Activated CD8-positive, alpha-beta T cell treated with anti-CD3 and anti-CD28 coated beads, Interleukin-2, amount 10 ng/mL, durations not matched to agents 7 days and 5 days (primary cell): ENCODE results near the gene NMNAT2. TPM values are rescaled to one million over a fixed set of nuclear protein-coding genes. Genes with fewer than 3 reads are reported as not detected.
"Not testable (repeated sequence)": the region's sequence is repeated elsewhere in the genome, so short reads cannot be mapped to it uniquely, and the experiment has no call there.

Source experiments
- ATAC-seq: fragments of 150-1000 bp; cut with Tn5 transposase; one replicate; pipeline ENCODE4 v1.10.0; 2021; ENCODE audit warnings: moderate library complexity
- CTCF ChIA-PET: fragments of 350-600 bp; sonication (Branson Sonifier 250); formaldehyde crosslinking; loops from one replicate; lab custom pipeline; 2021; ENCODE audit warnings: antibody characterized with exemption; lab: Charles Lee
- POLR2A ChIA-PET: fragments of 350-600 bp; sonication (Branson Sonifier 250); formaldehyde crosslinking; loops from one replicate; lab custom pipeline; 2021; ENCODE audit warnings: antibody characterized with exemption; lab: Charles Lee
- DNase-seq: peaks from one replicate; pipeline ENCODE4 v3.0.0-alpha.2; 2020
- H3K27ac Mint-ChIP-seq: one replicate; pipeline ENCODE4 v1.8.0; 2021; ENCODE audit warnings: mild to moderate bottlenecking, mixed read lengths
- H3K27me3 Mint-ChIP-seq: one replicate; pipeline ENCODE4 v1.8.0; 2021; ENCODE audit warnings: low read depth, mixed read lengths
- H3K36me3 Mint-ChIP-seq: one replicate; pipeline ENCODE4 v1.8.0; 2021; ENCODE audit warnings: low read depth, mixed read lengths
- H3K4me1 Mint-ChIP-seq: one replicate; pipeline ENCODE4 v1.8.0; 2021; ENCODE audit warnings: low read depth, mixed read lengths
- H3K4me3 Mint-ChIP-seq: one replicate; pipeline ENCODE4 v1.8.0; 2021; ENCODE audit warnings: mild to moderate bottlenecking, mixed read lengths
- H3K9me3 Mint-ChIP-seq: one replicate; pipeline ENCODE4 v1.8.0; 2022; ENCODE audit warnings: mixed read lengths; ENCODE audit not compliant: insufficient read depth
- total RNA-seq, 2 experiments: library from RNA; stranded (reverse); gene quantifications; one replicate each; pipeline ENCODE4 v1.2.3, GENCODE V29; 2021

Gene NMNAT2
- total RNA-seq, 2 experiments from 2014 or later = not detected

DNA sequence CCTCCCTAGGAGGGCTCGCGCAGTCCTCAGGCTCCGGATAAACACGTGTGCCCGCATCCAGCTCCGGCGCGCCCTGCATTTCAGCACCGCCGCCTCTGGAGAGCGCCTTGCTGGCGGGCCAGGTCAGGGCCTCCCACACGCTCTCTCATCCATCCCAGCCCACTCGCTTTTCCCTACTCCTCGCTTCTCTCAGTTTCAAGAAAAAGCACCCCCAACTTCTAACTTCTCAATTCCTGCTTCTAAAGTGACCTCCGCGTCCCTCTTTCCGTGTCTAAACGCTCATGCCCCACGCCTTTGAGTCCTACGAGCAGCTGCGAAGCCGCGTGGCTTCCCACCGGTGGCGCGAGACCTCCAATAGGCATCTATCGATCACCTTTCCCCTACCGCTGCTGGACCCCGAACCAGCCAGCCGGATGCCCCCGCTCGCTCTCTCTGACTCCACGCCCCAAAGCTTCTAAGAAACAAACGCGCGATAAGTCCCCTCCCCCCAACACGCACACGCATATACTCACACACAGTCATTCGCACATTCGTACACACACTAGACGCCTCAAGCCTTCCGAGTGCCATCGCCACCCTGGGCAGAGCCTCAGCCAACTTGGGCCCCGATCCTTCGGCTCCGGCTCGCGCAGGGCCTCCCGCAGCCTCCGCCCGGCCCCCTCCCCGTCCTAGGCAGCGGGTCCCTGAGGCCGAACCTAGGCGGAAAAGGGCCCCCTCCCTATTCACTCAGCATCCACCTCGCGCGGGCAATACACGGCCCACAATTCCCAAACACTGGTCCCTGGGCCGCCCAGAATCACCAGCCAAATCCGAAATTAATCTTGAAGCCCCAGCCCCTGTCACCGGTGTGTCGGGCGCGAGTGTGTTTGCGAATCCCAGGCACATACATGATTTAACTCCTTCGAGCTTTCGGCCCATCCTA lies 1.1 kb downstream of the NMNAT2 start:
- ChIA-PET POLR2A (no interaction called here), CTCF (no interaction called here)
- Mint-ChIP-seq H3K4me1 (peaks cover 19% of the 10 kb centered on the region), H3K36me3 (no peaks in the 10 kb centered on the region), H3K27ac (no peak overlapping the region), H3K27me3 (peaks cover 52% of the 10 kb centered on the region), H3K9me3 (no peaks in the 10 kb centered on the region), H3K4me3 (peak overlapping the region; percentile 15)
- peak; percentile 89 for ATAC-seq
- DNase-seq = peak; percentile 59

DNA sequence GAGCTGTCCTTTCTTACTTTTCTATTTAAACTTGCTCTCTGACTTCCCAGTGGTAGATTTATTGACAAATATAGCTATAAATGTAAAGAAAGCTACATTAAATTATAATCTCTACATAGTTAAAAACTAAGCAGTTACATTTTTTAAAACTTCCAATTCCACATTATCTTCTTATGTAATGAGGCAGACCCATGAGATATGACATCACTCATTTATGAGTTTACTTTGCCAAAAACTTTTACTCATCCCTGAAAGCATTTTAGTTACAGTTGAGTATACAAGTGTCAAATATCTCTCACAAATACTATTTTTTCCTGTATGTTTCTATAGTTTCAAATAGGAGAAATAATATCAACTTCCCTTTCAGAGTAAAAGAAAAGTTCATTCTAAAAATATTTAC lies 3.8 kb downstream of the NMNAT2 start:
- no peak overlapping the region for H3K4me3 Mint-ChIP-seq
- H3K9me3 Mint-ChIP-seq = no peaks in the 10 kb centered on the region
- POLR2A ChIA-PET = interaction anchor here (0.7 kb wide), 1 partner anchor 945 kb away, joined by 3 read pairs; no protein-coding TSS in a partner anchor
- CTCF ChIA-PET = interaction anchor here (1.6 kb wide), 1 partner anchor 10 kb away, joined by 6 read pairs; no protein-coding TSS in a partner anchor
- ATAC-seq (no peak), DNase-seq (no peak)
- H3K4me1 Mint-ChIP-seq = peaks cover 19% of the 10 kb centered on the region
- peaks cover 38% of the 10 kb centered on the region for H3K27me3 Mint-ChIP-seq
- H3K27ac Mint-ChIP-seq = no peak overlapping the region
- no peaks in the 10 kb centered on the region for H3K36me3 Mint-ChIP-seq

DNA sequence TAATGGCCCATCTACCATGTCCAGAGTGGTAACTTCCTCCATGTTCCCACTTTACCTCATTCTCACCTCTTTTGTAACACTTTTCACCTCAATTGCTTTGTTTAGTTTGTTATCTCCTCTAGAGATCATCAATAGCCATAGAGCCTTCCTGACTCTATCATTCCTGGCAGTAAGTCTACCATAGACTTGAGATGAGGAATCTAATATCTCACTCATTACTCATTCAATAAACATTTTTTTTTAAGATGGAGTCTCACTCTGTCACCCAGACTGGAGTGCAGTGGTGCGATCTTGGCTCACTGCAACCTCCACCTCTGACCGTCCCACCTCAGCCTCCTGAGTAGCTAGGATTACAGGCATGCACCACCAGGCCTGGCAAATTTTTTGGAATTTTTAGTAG lies 7.1 kb downstream of the NMNAT2 start:
- DNase-seq (no peak), ATAC-seq (no peak)
- ChIA-PET POLR2A (no interaction called here), CTCF (no interaction called here)
- Mint-ChIP-seq H3K36me3 (no peaks in the 10 kb centered on the region), H3K9me3 (no peaks in the 10 kb centered on the region), H3K4me1 (no peaks in the 10 kb centered on the region), H3K27ac (no peak overlapping the region), H3K4me3 (no peak overlapping the region), H3K27me3 (peaks cover 17% of the 10 kb centered on the region)

DNA sequence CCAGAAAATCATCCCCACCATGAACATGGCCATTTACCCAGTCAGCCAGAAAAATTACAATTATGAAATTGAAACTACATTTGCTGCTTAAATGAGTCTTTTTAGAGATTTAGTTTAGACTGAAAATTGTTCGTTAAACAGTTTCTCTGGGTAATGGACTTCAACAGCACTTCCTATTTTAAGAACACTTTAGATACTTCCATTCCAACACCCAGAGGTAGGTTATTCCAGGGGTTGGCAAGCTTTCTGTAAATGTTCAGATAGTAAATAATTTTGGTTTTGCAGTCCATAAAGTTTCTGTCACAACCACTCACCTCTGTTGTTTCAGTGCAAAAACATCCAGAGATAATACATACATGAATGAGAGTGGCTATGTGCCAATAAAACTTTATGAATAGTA lies 10.2 kb downstream of the NMNAT2 start:
- H3K36me3 Mint-ChIP-seq = no peaks in the 10 kb centered on the region
- H3K4me3 Mint-ChIP-seq = no peak overlapping the region
- CTCF ChIA-PET = no interaction called here
- peaks cover 28% of the 10 kb centered on the region for H3K27me3 Mint-ChIP-seq
- DNase-seq = no peak
- H3K4me1 Mint-ChIP-seq = no peaks in the 10 kb centered on the region
- H3K9me3 Mint-ChIP-seq = no peaks in the 10 kb centered on the region
- no peak for ATAC-seq
- H3K27ac Mint-ChIP-seq = no peak overlapping the region
- POLR2A ChIA-PET = no interaction called here

DNA sequence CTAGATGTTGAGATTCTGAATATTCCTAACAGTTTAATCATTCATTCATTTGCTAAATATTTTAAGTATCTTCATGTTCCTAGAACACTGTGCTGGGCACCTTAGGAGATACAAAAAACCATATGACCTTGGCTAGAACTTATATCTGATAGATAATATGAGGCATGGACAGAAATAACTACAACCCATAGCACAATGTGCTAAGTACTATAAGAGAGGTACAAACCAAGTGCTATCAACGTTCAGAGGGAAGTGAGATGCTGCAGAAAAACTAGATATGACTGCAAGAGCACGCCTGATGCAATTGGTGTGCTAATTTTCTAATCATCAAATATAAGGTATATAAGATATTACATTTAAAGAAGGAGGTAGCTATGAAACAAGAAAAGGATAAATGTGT lies 10.7 kb downstream of the NMNAT2 start:
- H3K27ac Mint-ChIP-seq = no peak overlapping the region
- H3K36me3 Mint-ChIP-seq = no peaks in the 10 kb centered on the region
- no peaks in the 10 kb centered on the region for H3K9me3 Mint-ChIP-seq
- DNase-seq (no peak), ATAC-seq (no peak)
- H3K27me3 Mint-ChIP-seq = peaks cover 28% of the 10 kb centered on the region
- H3K4me1 Mint-ChIP-seq = no peaks in the 10 kb centered on the region
- CTCF ChIA-PET = no interaction called here
- no peak overlapping the region for H3K4me3 Mint-ChIP-seq
- POLR2A ChIA-PET = no interaction called here

DNA sequence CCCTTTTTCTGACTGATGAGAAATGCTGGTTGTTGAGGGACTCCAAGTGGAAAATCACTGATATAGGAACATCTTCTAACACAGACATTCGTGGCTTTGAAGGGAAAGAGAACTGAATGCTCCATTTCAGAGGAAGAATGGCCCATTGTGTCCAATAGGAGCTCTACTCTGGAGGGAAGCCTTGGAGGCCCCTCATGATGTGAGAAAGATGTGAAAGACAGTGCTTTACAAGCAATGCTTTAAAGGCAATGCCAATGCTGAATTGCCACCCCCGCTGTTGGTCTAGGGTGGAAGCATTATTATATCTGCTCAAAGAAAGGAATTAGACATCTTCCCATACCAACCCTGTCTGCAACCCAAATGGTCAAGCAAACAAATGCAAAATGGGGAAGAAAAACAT lies 13.7 kb downstream of the NMNAT2 start:
- POLR2A ChIA-PET = no interaction called here
- H3K36me3 Mint-ChIP-seq = no peaks in the 10 kb centered on the region
- ATAC-seq (no peak), DNase-seq (no peak)
- H3K27me3 Mint-ChIP-seq = peaks cover 30% of the 10 kb centered on the region
- H3K27ac Mint-ChIP-seq = no peak overlapping the region
- no peaks in the 10 kb centered on the region for H3K9me3 Mint-ChIP-seq
- no peaks in the 10 kb centered on the region for H3K4me1 Mint-ChIP-seq
- CTCF ChIA-PET = no interaction called here
- no peak overlapping the region for H3K4me3 Mint-ChIP-seq

DNA sequence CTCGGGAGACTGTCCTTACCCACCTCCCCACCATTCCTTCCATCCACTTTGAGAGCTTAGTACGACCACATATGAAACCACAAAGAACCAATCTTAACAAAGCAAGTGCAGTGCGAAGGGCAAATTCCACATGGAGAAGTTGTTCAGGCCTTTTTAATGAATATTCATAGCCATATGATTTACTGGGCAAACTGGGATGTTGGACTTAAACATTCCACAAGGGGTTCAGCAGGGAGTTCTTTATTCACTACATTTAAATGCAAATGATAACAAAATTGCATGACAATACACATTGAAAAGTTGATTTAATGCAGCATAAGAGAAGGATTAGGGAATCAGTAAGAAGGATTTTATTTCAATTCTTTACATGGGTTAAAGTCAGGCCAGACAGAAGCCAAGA lies 14.7 kb downstream of the NMNAT2 start:
- Mint-ChIP-seq H3K27me3 (peaks cover 31% of the 10 kb centered on the region), H3K9me3 (no peaks in the 10 kb centered on the region), H3K27ac (no peak overlapping the region), H3K4me3 (no peak overlapping the region), H3K36me3 (no peaks in the 10 kb centered on the region), H3K4me1 (no peaks in the 10 kb centered on the region)
- ATAC-seq (no peak), DNase-seq (no peak)
- CTCF ChIA-PET = no interaction called here
- POLR2A ChIA-PET = no interaction called here

DNA sequence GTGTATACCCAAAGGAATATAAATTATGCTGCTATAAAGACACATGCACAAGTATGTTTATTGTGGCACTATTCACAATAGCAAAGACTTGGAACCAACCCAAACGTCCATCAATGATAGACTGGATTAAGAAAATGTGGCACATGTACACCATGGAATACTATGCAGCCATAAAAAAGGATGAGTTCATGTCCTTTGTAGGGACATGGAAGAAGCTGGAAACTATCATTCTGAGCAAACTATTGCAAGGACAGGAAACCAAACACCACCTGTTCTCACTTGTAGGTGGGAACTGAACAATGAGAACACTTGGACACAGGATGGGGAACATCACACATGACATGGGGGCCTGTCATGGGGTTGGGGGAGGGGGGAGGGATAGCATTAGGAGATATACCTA lies 16.6 kb downstream of the NMNAT2 start:
- DNase-seq, H3K36me3 Mint-ChIP-seq, ATAC-seq, CTCF ChIA-PET, H3K9me3 Mint-ChIP-seq, H3K4me1 Mint-ChIP-seq, H3K27ac Mint-ChIP-seq, H3K4me3 Mint-ChIP-seq, POLR2A ChIA-PET: not testable (repeated sequence)
- H3K27me3 Mint-ChIP-seq = peaks cover 26% of the 10 kb centered on the region

DNA sequence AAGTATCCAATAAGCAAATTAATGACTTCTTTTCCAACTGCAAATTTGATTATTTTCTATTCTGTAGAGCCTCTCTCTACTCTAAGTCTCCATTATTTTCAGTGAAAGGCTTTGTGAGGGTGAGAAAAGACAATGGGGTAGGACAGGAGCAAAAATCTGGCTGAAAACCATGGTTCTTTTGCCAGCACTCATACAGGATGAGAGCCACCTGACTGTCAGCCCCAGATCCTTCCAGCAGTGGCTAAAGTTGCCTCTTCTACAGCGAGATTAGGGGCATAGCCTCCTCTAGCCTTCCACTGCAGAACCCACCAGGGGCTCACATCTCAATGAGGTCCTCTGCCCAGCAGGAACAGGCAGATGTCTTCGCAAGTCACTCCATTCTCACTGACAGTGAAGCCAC lies 23.7 kb downstream of the NMNAT2 start:
- Mint-ChIP-seq H3K27ac (no peak overlapping the region), H3K4me1 (no peaks in the 10 kb centered on the region), H3K9me3 (no peaks in the 10 kb centered on the region), H3K4me3 (no peak overlapping the region), H3K36me3 (no peaks in the 10 kb centered on the region), H3K27me3 (peaks cover 18% of the 10 kb centered on the region)
- CTCF ChIA-PET = no interaction called here
- ATAC-seq (no peak), DNase-seq (no peak)
- POLR2A ChIA-PET = no interaction called here

DNA sequence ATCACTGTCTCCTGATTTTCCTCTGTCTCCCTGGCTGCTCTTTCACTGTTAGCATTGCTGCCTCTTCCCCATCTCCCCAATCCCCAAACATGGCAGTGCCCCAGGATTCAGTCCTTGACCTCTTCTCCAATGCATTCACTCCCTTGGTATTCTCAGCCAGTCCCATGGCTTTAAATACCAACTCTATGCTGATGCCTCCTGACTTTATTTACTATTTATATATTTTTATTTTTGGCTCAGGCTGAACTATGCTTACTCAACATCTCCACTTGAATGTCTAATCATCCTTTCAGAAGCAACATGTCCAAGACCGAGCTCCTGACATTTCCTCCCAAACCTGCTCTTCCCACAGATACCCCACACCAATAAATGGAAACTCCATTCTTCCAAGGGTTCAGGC lies 26.3 kb downstream of the NMNAT2 start:
- H3K27ac Mint-ChIP-seq = no peak overlapping the region
- H3K27me3 Mint-ChIP-seq = peaks cover 24% of the 10 kb centered on the region
- ATAC-seq = no peak
- no peaks in the 10 kb centered on the region for H3K36me3 Mint-ChIP-seq
- H3K4me3 Mint-ChIP-seq = no peak overlapping the region
- no peak for DNase-seq
- ChIA-PET CTCF (no interaction called here), POLR2A (no interaction called here)
- no peaks in the 10 kb centered on the region for H3K4me1 Mint-ChIP-seq
- H3K9me3 Mint-ChIP-seq = no peaks in the 10 kb centered on the region

DNA sequence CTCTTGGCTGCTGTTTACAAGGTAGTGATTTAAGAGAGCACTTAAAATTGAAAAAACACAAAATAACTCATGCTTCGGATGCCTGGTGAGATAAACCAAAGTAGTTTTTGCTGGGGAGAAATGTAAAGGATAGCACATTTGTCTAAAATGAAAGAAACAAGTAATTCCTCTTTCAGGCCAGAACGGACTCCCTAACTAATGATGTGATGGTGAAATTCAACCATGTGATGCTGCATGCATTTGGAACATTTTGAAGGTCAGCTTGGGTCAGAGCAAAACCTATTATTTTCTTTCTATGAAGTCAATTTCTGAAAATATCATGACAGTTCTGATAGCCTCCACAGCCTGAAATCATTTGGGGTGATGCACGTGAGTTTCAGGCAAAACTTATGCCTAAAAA lies 27.6 kb downstream of the NMNAT2 start:
- DNase-seq = no peak
- ChIA-PET POLR2A (interaction anchor here (0.6 kb wide), 1 partner anchor 37 kb away, joined by 3 read pairs; no protein-coding TSS in a partner anchor), CTCF (no interaction called here)
- Mint-ChIP-seq H3K27me3 (peaks cover 23% of the 10 kb centered on the region), H3K27ac (no peak overlapping the region), H3K9me3 (no peaks in the 10 kb centered on the region), H3K4me3 (no peak overlapping the region), H3K4me1 (no peaks in the 10 kb centered on the region), H3K36me3 (no peaks in the 10 kb centered on the region)
- ATAC-seq = no peak

DNA sequence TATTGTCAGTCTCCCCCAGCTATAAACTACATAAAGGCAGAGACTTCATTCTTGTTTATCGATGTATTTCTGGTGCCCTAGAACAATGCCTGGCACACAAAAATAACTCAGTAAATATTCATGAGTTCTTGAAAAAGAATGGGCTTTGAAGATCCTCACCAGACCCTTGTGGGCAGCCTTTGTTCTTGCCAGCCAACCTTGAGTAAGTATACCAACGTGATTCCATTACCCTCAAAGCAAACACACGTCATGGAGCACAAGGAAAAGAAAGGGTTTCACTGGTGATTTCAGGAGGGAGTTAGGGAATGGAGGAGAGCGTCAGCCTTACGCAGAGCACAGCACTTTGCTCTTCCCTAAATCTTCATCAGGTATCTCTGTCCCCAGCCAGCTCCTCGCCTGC lies 29.4 kb downstream of the NMNAT2 start:
- Mint-ChIP-seq H3K27ac (no peak overlapping the region), H3K9me3 (no peaks in the 10 kb centered on the region), H3K4me3 (no peak overlapping the region), H3K27me3 (peaks cover 20% of the 10 kb centered on the region), H3K4me1 (no peaks in the 10 kb centered on the region), H3K36me3 (no peaks in the 10 kb centered on the region)
- DNase-seq (no peak), ATAC-seq (no peak)
- ChIA-PET CTCF (no interaction called here), POLR2A (no interaction called here)
